AG08396 (cell line): ENCODE measurements around the gene SAG.
"Not testable (repeated sequence)": the region's sequence is repeated elsewhere in the genome, so short reads cannot be mapped to it uniquely, and the experiment has no call there.

Source experiments
- DNase-seq: peaks from one replicate; pipeline ENCODE4 v3.0.0; 2012; ENCODE audit warnings: low spot score, mixed read lengths

Gene SAG

GRCh38 chr2:233332125-233332524 lies 24.5 kb downstream of the SAG start:
- DNase-seq, result no peak

GRCh38 chr2:233334915-233335314 lies 27.3 kb downstream of the SAG start:
- DNase-seq, result no peak

GRCh38 chr2:233336091-233336490 lies 28.5 kb downstream of the SAG start:
- DNase-seq, result not testable (repeated sequence)

GRCh38 chr2:233336541-233336940 lies 28.9 kb downstream of the SAG start:
- no peak for DNase-seq

GRCh38 chr2:233338046-233338445 lies 30.4 kb downstream of the SAG start:
- DNase-seq, result no peak

- no peak for DNase-seq
Observed at GRCh38 chr2:233338812-233339368, 31.3 kb downstream of the SAG start.

- no peak for DNase-seq
Observed at GRCh38 chr2:233339427-233339826, 31.8 kb downstream of the SAG start.

GRCh38 chr2:233341296-233341695 lies 33.7 kb downstream of the SAG start:
- no peak for DNase-seq

GRCh38 chr2:233342301-233342700 lies 34.7 kb downstream of the SAG start:
- no peak for DNase-seq

- DNase-seq, result no peak
Observed at GRCh38 chr2:233343171-233343705, 35.6 kb downstream of the SAG start.

- DNase-seq, result no peak
Observed at GRCh38 chr2:233346376-233346775, 38.8 kb downstream of the SAG start.

GRCh38 chr2:233346930-233347329 lies 39.3 kb downstream of the SAG start:
- DNase-seq, result no peak

- no peak for DNase-seq
Observed at GRCh38 chr2:233349005-233349998, 41.7 kb downstream of the SAG start.

GRCh38 chr2:233350708-233351107 lies 43.1 kb downstream of the SAG start:
- DNase-seq, result peak; percentile 90

GRCh38 chr2:233351423-233351822 lies 43.8 kb downstream of the SAG start:
- no peak for DNase-seq

- DNase-seq, result no peak
Observed at GRCh38 chr2:233352141-233352842, 44.7 kb downstream of the SAG start.

GRCh38 chr2:233353101-233353768 lies 45.6 kb downstream of the SAG start:
- no peak for DNase-seq

GRCh38 chr2:233353769-233354499 lies 46.3 kb downstream of the SAG start, which contains the start of gene DGKD:
Gene DGKD, plus strand, starts transcription at chr2:233354494. Its CDS starts 25 bp downstream, at chr2:233354519.
- DNase-seq, result peak; percentile 96

GRCh38 chr2:233354500-233354924 lies 46.9 kb downstream of the SAG start:
- peak; percentile 57 for DNase-seq

- DNase-seq, result peak; percentile 37
Observed at GRCh38 chr2:233354971-233355574, 47.5 kb downstream of the SAG start.

GRCh38 chr2:233355916-233356315 lies 48.3 kb downstream of the SAG start:
- no peak for DNase-seq
